Measurements from ENCODE around the gene ZNF700.

Gene ZNF700

DNA sequence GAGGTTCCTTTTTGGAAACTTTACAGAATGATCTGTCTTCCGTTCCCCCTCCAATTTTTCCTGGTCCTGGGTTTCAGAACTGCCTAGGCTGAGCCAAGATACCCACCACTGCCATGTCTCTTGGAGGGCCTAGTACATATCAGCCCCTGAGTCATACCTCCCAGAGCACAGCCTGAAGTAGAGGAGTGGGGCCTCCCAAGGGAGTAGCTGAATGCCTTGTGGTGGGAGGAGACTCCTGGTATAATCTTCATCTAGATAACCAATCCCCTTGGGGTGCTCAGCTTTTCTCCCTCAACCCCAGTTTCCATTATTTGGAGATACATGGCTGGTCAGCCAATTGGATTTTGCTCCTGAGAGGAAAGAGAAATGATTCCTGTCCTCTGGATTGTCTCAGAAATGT is 70.3 kb downstream of the ZNF700 start:
- POLR2A ChIA-PET: no interaction called here
- H3K36me3 ChIP-seq (ENCODE audit: control insufficient read depth in 2 of 2, insufficient read depth in 1 of 2, low read length in 2 of 2): no peaks in the 10 kb centered on the region; a peak in 1 of 3 replicates

More for the DNA sequence above, 70.3 kb downstream of the ZNF700 start:
- CTCF ChIA-PET: no interaction called here
- Histone ChIP-seq H3K4me1 (ENCODE audit: control insufficient read depth, insufficient read depth, low read length) (no peaks in the 10 kb centered on the region), H3K27ac (ENCODE audit: extremely low read depth, low read depth, low read length) (no peak overlapping the region), H3K4me3 (ENCODE audit: low read depth, low read length) (no peak overlapping the region), H3K9me3 (ENCODE audit: control insufficient read depth, insufficient read depth, low read depth, low read length) (peaks cover 2% of the 10 kb centered on the region; the same call in 1 of the 2 replicates)
- TF ChIP-seq RBAK (tag by site-specific recombination; IDR thresholded peaks at IDR 0.05) (no peak), ZNF677 (tag by site-specific recombination; IDR thresholded peaks at IDR 0.05) (no peak), TCF7L2 (IDR thresholded peaks at IDR 0.05; ENCODE audit: borderline replicate concordance, low read depth, low read length) (no peak), HOXA7 (CRISPR knock-in tag; IDR thresholded peaks at IDR 0.05; ENCODE audit: borderline replicate concordance) (no peak), ZNF664 (tag by site-specific recombination; IDR thresholded peaks at IDR 0.05) (no peak)
- TF ChIP-seq, protein P1, sequence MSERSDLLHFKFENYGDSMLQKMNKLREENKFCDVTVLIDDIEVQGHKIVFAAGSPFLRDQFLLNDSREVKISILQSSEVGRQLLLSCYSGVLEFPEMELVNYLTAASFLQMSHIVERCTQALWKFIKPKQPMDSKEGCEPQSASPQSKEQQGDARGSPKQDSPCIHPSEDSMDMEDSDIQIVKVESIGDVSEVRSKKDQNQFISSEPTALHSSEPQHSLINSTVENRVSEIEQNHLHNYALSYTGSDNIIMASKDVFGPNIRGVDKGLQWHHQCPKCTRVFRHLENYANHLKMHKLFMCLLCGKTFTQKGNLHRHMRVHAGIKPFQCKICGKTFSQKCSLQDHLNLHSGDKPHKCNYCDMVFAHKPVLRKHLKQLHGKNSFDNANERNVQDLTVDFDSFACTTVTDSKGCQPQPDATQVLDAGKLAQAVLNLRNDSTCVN (tag by site-specific recombination; optimal IDR thresholded peaks at IDR 0.05): no peak
